ENCODE measurements around the gene STXBP4. TPM values are rescaled to one million over a fixed set of nuclear protein-coding genes. Genes with fewer than 3 reads are reported as not detected.
A peak's percentile ranks its signal among the peaks of the same experiment; 100 is the strongest.

Gene STXBP4
- total and polyA plus RNA-seq, 2 donors from 2014 or later, result 4.5 to 20.2 TPM

GRCh38 chr17:55023626-55024025 is 55.1 kb downstream of the STXBP4 start:
- no peaks in the 10 kb centered on the region for H3K4me1 ChIP-seq (ENCODE audit: control insufficient read depth in 2 of 3, insufficient read depth in 2 of 3, low read depth in 1 of 3, low read length in 3 of 3)

GRCh38 chr17:55037828-55038227 is 69.3 kb downstream of the STXBP4 start:
- H3K9me3 ChIP-seq (ENCODE audit: control insufficient read depth in 2 of 3, insufficient read depth in 1 of 3, low read length in 3 of 3), result no peaks in the 10 kb centered on the region
- intact Hi-C loops (cut with DNase I), result no loop called here
- H3K27me3 ChIP-seq (ENCODE audit: control insufficient read depth, insufficient read depth, low read length), result no peaks in the 10 kb centered on the region
- H3K4me1 ChIP-seq (ENCODE audit: control insufficient read depth in 2 of 3, insufficient read depth in 2 of 3, low read depth in 1 of 3, low read length in 3 of 3), result no peaks in the 10 kb centered on the region
- TF ChIP-seq CTCF (IDR thresholded peaks at IDR 0.05; ENCODE audit: borderline replicate concordance, extremely low read depth, insufficient read depth), result no peak
- H3K4me3 ChIP-seq (ENCODE audit: low read length in 3 of 3), result no peak overlapping the region
- H3K27ac ChIP-seq (ENCODE audit: low read depth in 2 of 2, low read length in 2 of 2), result no peak overlapping the region
- no peak overlapping the region for H3K9ac ChIP-seq (ENCODE audit: low read length in 3 of 3)
- no peak for FAIRE-seq
- H3K36me3 ChIP-seq (ENCODE audit: control insufficient read depth in 2 of 3, insufficient read depth in 3 of 3, low read length in 3 of 3), result no peaks in the 10 kb centered on the region
- DNase-seq, result no peak

More at GRCh38 chr17:55023626-55024025, 55.1 kb downstream of the STXBP4 start:
- H3K27me3 ChIP-seq (ENCODE audit: control insufficient read depth, insufficient read depth, low read length), result no peaks in the 10 kb centered on the region
- no peak for TF ChIP-seq CTCF (IDR thresholded peaks at IDR 0.05; ENCODE audit: borderline replicate concordance, extremely low read depth, insufficient read depth)
- no peak overlapping the region for H3K27ac ChIP-seq (ENCODE audit: low read depth in 2 of 2, low read length in 2 of 2)
- no peaks in the 10 kb centered on the region for H3K36me3 ChIP-seq (ENCODE audit: control insufficient read depth in 2 of 3, insufficient read depth in 3 of 3, low read length in 3 of 3)
- no peak overlapping the region for H3K4me3 ChIP-seq (ENCODE audit: low read length in 3 of 3)
- no peak overlapping the region for H3K9ac ChIP-seq (ENCODE audit: low read length in 3 of 3)
- intact Hi-C loops (cut with DNase I), result no loop called here
- DNase-seq, result no peak
- no peak for FAIRE-seq
- H3K9me3 ChIP-seq (ENCODE audit: control insufficient read depth in 2 of 3, insufficient read depth in 1 of 3, low read length in 3 of 3), result no peaks in the 10 kb centered on the region

GRCh38 chr17:55038291-55038690 is 69.7 kb downstream of the STXBP4 start:
- no peaks in the 10 kb centered on the region for H3K27me3 ChIP-seq (ENCODE audit: control insufficient read depth, insufficient read depth, low read length)
- no peak overlapping the region for H3K4me3 ChIP-seq (ENCODE audit: low read length in 3 of 3)
- no peak for DNase-seq
- no peak for TF ChIP-seq CTCF (IDR thresholded peaks at IDR 0.05; ENCODE audit: borderline replicate concordance, extremely low read depth, insufficient read depth)
- H3K27ac ChIP-seq (ENCODE audit: low read depth in 2 of 2, low read length in 2 of 2), result no peak overlapping the region
- H3K9ac ChIP-seq (ENCODE audit: low read length in 3 of 3), result no peak overlapping the region
- intact Hi-C loops (cut with DNase I), result no loop called here
- no peaks in the 10 kb centered on the region for H3K9me3 ChIP-seq (ENCODE audit: control insufficient read depth in 2 of 3, insufficient read depth in 1 of 3, low read length in 3 of 3)
- no peak for FAIRE-seq
- no peaks in the 10 kb centered on the region for H3K36me3 ChIP-seq (ENCODE audit: control insufficient read depth in 2 of 3, insufficient read depth in 3 of 3, low read length in 3 of 3)
- no peaks in the 10 kb centered on the region for H3K4me1 ChIP-seq (ENCODE audit: control insufficient read depth in 2 of 3, insufficient read depth in 2 of 3, low read depth in 1 of 3, low read length in 3 of 3)

- H3K4me1 ChIP-seq (ENCODE audit: control insufficient read depth in 2 of 3, insufficient read depth in 2 of 3, low read depth in 1 of 3, low read length in 3 of 3), result no peaks in the 10 kb centered on the region
- H3K27ac ChIP-seq (ENCODE audit: low read depth in 2 of 2, low read length in 2 of 2), result no peak overlapping the region
- no peaks in the 10 kb centered on the region for H3K36me3 ChIP-seq (ENCODE audit: control insufficient read depth in 2 of 3, insufficient read depth in 3 of 3, low read length in 3 of 3)
- no peak overlapping the region for H3K4me3 ChIP-seq (ENCODE audit: low read length in 3 of 3)
- H3K27me3 ChIP-seq (ENCODE audit: control insufficient read depth, insufficient read depth, low read length), result no peaks in the 10 kb centered on the region
- FAIRE-seq, result no peak
- no peak overlapping the region for H3K9ac ChIP-seq (ENCODE audit: low read length in 3 of 3)
- DNase-seq, result peak in 2 of 5 donors; percentile 59 to 85
- intact Hi-C loops (cut with DNase I), result no loop called here
- no peaks in the 10 kb centered on the region for H3K9me3 ChIP-seq (ENCODE audit: control insufficient read depth in 2 of 3, insufficient read depth in 1 of 3, low read length in 3 of 3)
- no peak for TF ChIP-seq CTCF (IDR thresholded peaks at IDR 0.05; ENCODE audit: borderline replicate concordance, extremely low read depth, insufficient read depth)
Observed at GRCh38 chr17:55040611-55041010, 72.0 kb downstream of the STXBP4 start.

All from kidney (tissue), 14 donors.